ENCODE results near the gene WNK2. TPM values are rescaled to one million over a fixed set of nuclear protein-coding genes. Genes with fewer than 3 reads are reported as not detected.

WNK2 gene
- total and polyA plus RNA-seq, 2 of the 4 experiments (the other 2 are of a cell fraction): not detected

- Histone ChIP-seq H3K9ac (ENCODE audit: low read depth, low read length) (no peak overlapping the region), H4K20me1 (ENCODE audit: insufficient read depth, low read length) (no peaks in the 10 kb centered on the region), H3K56ac (ENCODE audit: extremely low read depth, insufficient read depth, low read length) (no peak overlapping the region), H2BK20ac (ENCODE audit: low read depth, low read length) (no peak overlapping the region), H2AFZ (replicated peaks; ENCODE audit: low read length, poor library complexity) (no peak overlapping the region), H3K4me1 (ENCODE audit: control insufficient read depth, insufficient read depth, low read length) (no peaks in the 10 kb centered on the region), H3K14ac (replicated peaks; ENCODE audit: low read depth, low read length) (no peak overlapping the region), H2AK9ac (replicated peaks; ENCODE audit: low read depth, low read length, poor library complexity) (no peak overlapping the region), H2BK5ac (ENCODE audit: low read depth, low read length, poor library complexity, severe bottlenecking) (no peak overlapping the region), H4K5ac (ENCODE audit: low read depth, low read length) (no peak overlapping the region), H2BK15ac (ENCODE audit: low read depth, low read length) (no peak overlapping the region), H3K4ac (ENCODE audit: low read depth, low read length) (no peak overlapping the region), H2AK5ac (ENCODE audit: low read depth, low read length) (no peak overlapping the region), H4K91ac (ENCODE audit: insufficient read depth, low read depth, low read length) (no peak overlapping the region), H4K8ac (ENCODE audit: low read depth in 2 of 2, low read length in 2 of 2) (no peak overlapping the region), H3K4me2 (ENCODE audit: low read depth, low read length) (no peak overlapping the region), H3K27ac (ENCODE audit: insufficient read depth, low read length) (no peak overlapping the region), H3K79me1 (ENCODE audit: low read depth in 1 of 2, low read length in 2 of 2) (no peaks in the 10 kb centered on the region), H3K4me3 (ENCODE audit: insufficient read depth, low read depth, low read length) (no peak overlapping the region), H3K9me1 (ENCODE audit: insufficient read depth, low read length) (no peaks in the 10 kb centered on the region), H2BK120ac (ENCODE audit: low read depth, low read length) (no peak overlapping the region), H3K18ac (ENCODE audit: low read depth, low read length) (no peak overlapping the region), H3K36me3 (ENCODE audit: control insufficient read depth, insufficient read depth, low read length) (no peaks in the 10 kb centered on the region), H3K23ac (ENCODE audit: low read depth, low read length) (no peak overlapping the region), H3K9me3 (ENCODE audit: control insufficient read depth, insufficient read depth, low read length) (no peaks in the 10 kb centered on the region), H3K27me3 (ENCODE audit: control insufficient read depth, insufficient read depth, low read length) (peaks cover 42% of the 10 kb centered on the region)
- ATAC-seq (ENCODE audit: low read depth) (no peak), DNase-seq (no peak)
- dilution Hi-C loops (cut with HindIII; ENCODE audit: low sequenced_read_pairs, unreplicated experiment): no loop called here
- POLR2A ChIA-PET (ENCODE audit: unreplicated experiment): no interaction called here
- intact Hi-C loops (cut with micrococcal nuclease): no loop called here
- in situ Hi-C loops (cut with MboI; ENCODE audit: low sequenced_read_pairs): no loop called here
- CTCF ChIA-PET: interaction anchor here (0.9 kb wide), 1 partner anchor 32 kb away, joined by 4 read pairs; no protein-coding TSS in a partner anchor
- no peak for TF ChIP-seq RCOR1 (IDR thresholded peaks at IDR 0.05; ENCODE audit: insufficient replicate concordance, low read length)
- no peak for TF ChIP-seq RAD21 (IDR thresholded peaks at IDR 0.05; ENCODE audit: low read length)
- TF ChIP-seq FOS (IDR thresholded peaks at IDR 0.05; ENCODE audit: low read depth, low read length): no peak
- no peak for TF ChIP-seq SMC3 (IDR thresholded peaks at IDR 0.05; ENCODE audit: low read depth, low read length)
- TF ChIP-seq NFE2L2 (IDR thresholded peaks at IDR 0.05; ENCODE audit: low read depth, low read length): no peak
- no peak for TF ChIP-seq MXI1 (IDR thresholded peaks at IDR 0.05; ENCODE audit: borderline replicate concordance, low read depth, low read length)
- TF ChIP-seq ELK1 (IDR thresholded peaks at IDR 0.05; ENCODE audit: borderline replicate concordance, low read depth, low read length): no peak
- TF ChIP-seq USF2 (IDR thresholded peaks at IDR 0.05; ENCODE audit: low read depth, low read length): no peak
- TF ChIP-seq CHD1 (IDR thresholded peaks at IDR 0.05; ENCODE audit: low read depth, low read length): no peak
- TF ChIP-seq MAZ (IDR thresholded peaks at IDR 0.05; ENCODE audit: borderline replicate concordance, low read depth, low read length): no peak
- no peak for TF ChIP-seq CEBPB (IDR thresholded peaks at IDR 0.05; ENCODE audit: low read depth, low read length)
- no peak for TF ChIP-seq BHLHE40 (IDR thresholded peaks at IDR 0.05; ENCODE audit: low read depth, low read length)
- no peak for TF ChIP-seq RFX5 (IDR thresholded peaks at IDR 0.05; ENCODE audit: low read depth, low read length)
- BruUV-seq (replicated peaks): no TSS peak
- 90% methylated on average over 2 of the region's 21 CpGs; no CpG with 5 or more reads in 1 of the 2 experiments for WGBS, 2 experiments (ENCODE audit: extremely low coverage in 2 of 2, insufficient read length in 1 of 2)
These were observed 5.6 kb downstream of the WNK2 start for GRCh38 chr9:93189369-93190132.

Measured in IMR-90 (cell line).